Measurements from ENCODE around the gene ZNF564. TPM values are rescaled to one million over a fixed set of nuclear protein-coding genes. Genes with fewer than 3 reads are reported as not detected.
"Not testable (repeated sequence)": the region's sequence is repeated elsewhere in the genome, so short reads cannot be mapped to it uniquely, and the experiment has no call there.

Gene ZNF564
- total and polyA plus RNA-seq, 2 donors: 6.6 to 25.0 TPM

GRCh38 chr19:12545267-12545666, 6.0 kb downstream of the ZNF564 start:
- Histone ChIP-seq H3K36me3 (ENCODE audit: insufficient read depth) (no peaks in the 10 kb centered on the region), H3K4me3 (ENCODE audit: low read depth, low read length) (no peak overlapping the region), H3K4me1 (ENCODE audit: insufficient read depth) (peaks cover 1% of the 10 kb centered on the region), H3K27ac (ENCODE audit: low read depth) (no peak overlapping the region)
- DNase-seq (ENCODE audit: extremely low spot score): no peak
- WGBS: 91% methylated on average over 8 of the region's 8 CpGs

GRCh38 chr19:12544401-12544876, 6.8 kb downstream of the ZNF564 start:
- Histone ChIP-seq H3K27ac (ENCODE audit: low read depth) (no peak overlapping the region), H3K4me3 (ENCODE audit: low read depth, low read length) (no peak overlapping the region), H3K36me3 (ENCODE audit: insufficient read depth) (no peaks in the 10 kb centered on the region), H3K4me1 (ENCODE audit: insufficient read depth) (no peaks in the 10 kb centered on the region)
- DNase-seq (ENCODE audit: extremely low spot score): no peak
- WGBS: 76% methylated on average over 5 of the region's 5 CpGs

GRCh38 chr19:12543855-12544254, 7.4 kb downstream of the ZNF564 start:
- H3K4me3 ChIP-seq (ENCODE audit: low read depth, low read length): no peak overlapping the region

GRCh38 chr19:12527034-12527836, 24.0 kb downstream of the ZNF564 start:
- Histone ChIP-seq H3K4me3 (ENCODE audit: low read depth, low read length) (no peak overlapping the region), H3K36me3 (ENCODE audit: insufficient read depth) (peaks cover 17% of the 10 kb centered on the region), H3K4me1 (ENCODE audit: insufficient read depth) (no peaks in the 10 kb centered on the region), H3K27ac (ENCODE audit: low read depth) (no peak overlapping the region)
- no peak for DNase-seq (ENCODE audit: extremely low spot score)
- 98% methylated on average over 8 of the region's 8 CpGs for WGBS

More at GRCh38 chr19:12543855-12544254, 7.4 kb downstream of the ZNF564 start:
- 94% methylated on average over 1 of the region's 1 CpG for WGBS
- no peak overlapping the region for H3K27ac ChIP-seq (ENCODE audit: low read depth)
- no peak for DNase-seq (ENCODE audit: extremely low spot score)
- no peaks in the 10 kb centered on the region for H3K4me1 ChIP-seq (ENCODE audit: insufficient read depth)
- H3K36me3 ChIP-seq (ENCODE audit: insufficient read depth): no peaks in the 10 kb centered on the region

GRCh38 chr19:12526542-12526941, 24.7 kb downstream of the ZNF564 start:
- WGBS: 97% methylated on average over 4 of the region's 4 CpGs
- Histone ChIP-seq H3K4me3 (ENCODE audit: low read depth, low read length) (no peak overlapping the region), H3K27ac (ENCODE audit: low read depth) (no peak overlapping the region), H3K4me1 (ENCODE audit: insufficient read depth) (no peaks in the 10 kb centered on the region), H3K36me3 (ENCODE audit: insufficient read depth) (peaks cover 17% of the 10 kb centered on the region)
- no peak for DNase-seq (ENCODE audit: extremely low spot score)

- Histone ChIP-seq H3K36me3 (ENCODE audit: insufficient read depth) (peaks cover 6% of the 10 kb centered on the region), H3K27ac (ENCODE audit: low read depth) (no peak overlapping the region), H3K4me3 (ENCODE audit: low read depth, low read length) (no peak overlapping the region), H3K4me1 (ENCODE audit: insufficient read depth) (no peaks in the 10 kb centered on the region)
- DNase-seq (ENCODE audit: extremely low spot score): no peak
- 64% methylated on average over 6 of the region's 6 CpGs for WGBS
Observed at GRCh38 chr19:12521996-12522395, 29.3 kb downstream of the ZNF564 start.

- no peak for DNase-seq (ENCODE audit: extremely low spot score)
- Histone ChIP-seq H3K4me3 (ENCODE audit: low read depth, low read length) (no peak overlapping the region), H3K36me3 (ENCODE audit: insufficient read depth) (no peaks in the 10 kb centered on the region), H3K27ac (ENCODE audit: low read depth) (no peak overlapping the region), H3K4me1 (ENCODE audit: insufficient read depth) (no peaks in the 10 kb centered on the region)
- WGBS: 12% methylated on average over 35 of the region's 35 CpGs
Observed at GRCh38 chr19:12513531-12514061, 37.7 kb downstream of the ZNF564 start.

GRCh38 chr19:12497032-12497431, 54.2 kb downstream of the ZNF564 start:
- 85% methylated on average over 4 of the region's 4 CpGs for WGBS
- no peaks in the 10 kb centered on the region for H3K36me3 ChIP-seq (ENCODE audit: insufficient read depth)
- no peak overlapping the region for H3K4me3 ChIP-seq (ENCODE audit: low read depth, low read length)
- DNase-seq (ENCODE audit: extremely low spot score): no peak
- no peaks in the 10 kb centered on the region for H3K4me1 ChIP-seq (ENCODE audit: insufficient read depth)
- no peak overlapping the region for H3K27ac ChIP-seq (ENCODE audit: low read depth)

- no peaks in the 10 kb centered on the region for H3K36me3 ChIP-seq (ENCODE audit: insufficient read depth)
- no peaks in the 10 kb centered on the region for H3K4me1 ChIP-seq (ENCODE audit: insufficient read depth)
- DNase-seq (ENCODE audit: extremely low spot score): no peak
- no peak overlapping the region for H3K27ac ChIP-seq (ENCODE audit: low read depth)
- 84% methylated on average over 6 of the region's 6 CpGs for WGBS
- H3K4me3 ChIP-seq (ENCODE audit: low read depth, low read length): no peak overlapping the region
Observed at GRCh38 chr19:12496480-12496879, 54.8 kb downstream of the ZNF564 start.

GRCh38 chr19:12495002-12495802, 56.1 kb downstream of the ZNF564 start:
- Histone ChIP-seq H3K27ac (ENCODE audit: low read depth) (peak overlapping the region; percentile 89), H3K4me3 (ENCODE audit: low read depth, low read length) (peak overlapping the region; percentile 63), H3K4me1 (ENCODE audit: insufficient read depth) (no peaks in the 10 kb centered on the region), H3K36me3 (ENCODE audit: insufficient read depth) (no peaks in the 10 kb centered on the region)
- peak; percentile 89 for DNase-seq (ENCODE audit: extremely low spot score)
- WGBS: 3% methylated on average over 51 of the region's 51 CpGs

GRCh38 chr19:12494260-12494860, 56.9 kb downstream of the ZNF564 start:
- H3K4me3 ChIP-seq (ENCODE audit: low read depth, low read length): no peak overlapping the region

GRCh38 chr19:12486265-12486783, 65.0 kb downstream of the ZNF564 start:
- 93% methylated on average over 1 of the region's 1 CpG for WGBS
- not testable (repeated sequence) for H3K36me3 ChIP-seq (ENCODE audit: insufficient read depth); DNase-seq (ENCODE audit: extremely low spot score); H3K27ac ChIP-seq (ENCODE audit: low read depth); H3K4me3 ChIP-seq (ENCODE audit: low read depth, low read length); H3K4me1 ChIP-seq (ENCODE audit: insufficient read depth)

More at GRCh38 chr19:12494260-12494860, 56.9 kb downstream of the ZNF564 start:
- 97% methylated on average over 3 of the region's 3 CpGs for WGBS
- Histone ChIP-seq H3K4me1 (ENCODE audit: insufficient read depth) (no peaks in the 10 kb centered on the region), H3K36me3 (ENCODE audit: insufficient read depth) (no peaks in the 10 kb centered on the region), H3K27ac (ENCODE audit: low read depth) (no peak overlapping the region)
- no peak for DNase-seq (ENCODE audit: extremely low spot score)

GRCh38 chr19:12485571-12485970, 65.7 kb downstream of the ZNF564 start:
- Histone ChIP-seq H3K4me3 (ENCODE audit: low read depth, low read length) (no peak overlapping the region), H3K27ac (ENCODE audit: low read depth) (no peak overlapping the region), H3K36me3 (ENCODE audit: insufficient read depth) (no peaks in the 10 kb centered on the region), H3K4me1 (ENCODE audit: insufficient read depth) (no peaks in the 10 kb centered on the region)
- 83% methylated on average over 3 of the region's 3 CpGs for WGBS
- no peak for DNase-seq (ENCODE audit: extremely low spot score)
